IPS DF 19.7 (cell line): ENCODE measurements around the gene ATP8B4.

ENCODE experiments used
- DNase-seq: peaks from one replicate; pipeline ENCODE4 v3.0.0-alpha.2; 2013; ENCODE audit warnings: low read depth, low spot score

ATP8B4 gene

DNA sequence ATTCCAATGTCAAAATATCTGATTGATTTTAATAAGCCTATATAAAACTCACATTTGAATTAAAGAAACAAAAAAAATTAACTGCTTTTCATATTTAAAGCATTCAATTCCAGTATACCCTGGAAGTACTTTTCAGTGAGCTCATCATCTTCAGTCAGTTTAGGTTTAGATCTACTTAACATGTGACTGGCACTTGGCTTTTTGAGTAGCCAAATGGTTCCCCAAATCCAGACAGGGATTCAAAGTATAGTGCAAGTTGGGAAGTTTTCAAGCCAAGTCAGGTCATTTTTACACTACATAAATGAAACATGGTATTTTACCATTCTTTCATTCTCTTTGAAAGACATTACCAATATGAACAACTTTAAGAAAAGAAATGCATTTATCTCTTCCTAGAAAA, 57.5 kb downstream of the ATP8B4 start:
- DNase-seq = no peak

GRCh38 chr15:50059883-50060282, 59.1 kb downstream of the ATP8B4 start:
- no peak for DNase-seq

GRCh38 chr15:50059203-50059772, 59.7 kb downstream of the ATP8B4 start:
- no peak for DNase-seq

DNA sequence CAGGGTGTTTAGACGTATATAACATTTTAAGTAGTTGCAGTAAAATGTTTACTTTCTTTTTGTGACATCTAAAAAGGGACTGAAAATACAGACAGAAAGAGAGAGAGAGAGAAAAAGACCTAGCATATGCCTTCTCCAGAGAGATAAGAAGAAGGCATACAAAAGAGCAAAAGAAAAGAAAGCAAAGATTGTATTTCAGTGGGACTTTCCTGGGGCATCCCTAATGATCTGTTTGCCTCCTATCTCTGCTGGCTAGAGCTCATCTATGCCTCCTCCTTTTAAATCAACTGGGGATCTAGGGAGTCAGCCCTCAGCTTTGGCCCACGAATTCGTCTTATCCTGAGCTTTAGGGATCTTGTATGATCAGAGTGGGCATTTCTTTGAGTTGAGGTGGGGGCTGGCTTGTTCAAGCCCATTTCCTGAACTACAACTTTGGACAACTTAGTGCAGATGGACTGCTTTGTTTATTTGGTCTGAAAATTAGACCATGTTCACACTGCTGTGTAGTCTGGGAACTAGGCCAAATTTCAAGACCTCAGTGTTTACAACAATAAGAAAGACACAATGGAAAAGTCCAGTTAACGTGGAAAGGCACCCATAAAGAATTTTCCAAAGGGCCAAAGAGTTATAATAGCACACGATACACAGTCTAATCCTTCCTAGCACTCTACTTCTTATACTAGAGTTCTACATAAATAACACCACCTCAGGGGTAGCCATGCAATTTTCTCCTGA, 61.0 kb downstream of the ATP8B4 start:
- no peak for DNase-seq

- no peak for DNase-seq
Observed at GRCh38 chr15:50057196-50057595, 61.8 kb downstream of the ATP8B4 start.

DNA sequence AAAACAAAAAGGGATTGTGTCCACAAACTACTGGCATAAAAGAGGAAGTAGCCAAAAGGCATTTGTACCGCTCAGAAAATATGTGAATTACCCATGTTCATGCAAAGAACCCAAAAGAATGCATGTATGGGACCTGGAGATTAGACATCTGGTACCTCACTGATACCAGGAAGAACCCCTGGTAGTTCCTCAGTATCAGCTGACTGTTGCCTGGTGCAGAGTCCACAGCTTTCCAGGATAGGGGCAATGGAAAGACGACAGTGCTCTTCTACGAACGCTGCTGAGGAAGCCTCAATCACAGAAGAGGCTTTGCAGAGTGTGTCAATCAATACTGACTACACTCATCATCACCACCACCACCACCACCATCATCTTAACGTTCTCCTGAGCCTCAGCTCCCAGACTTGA, 63.3 kb downstream of the ATP8B4 start:
- DNase-seq = no peak

DNA sequence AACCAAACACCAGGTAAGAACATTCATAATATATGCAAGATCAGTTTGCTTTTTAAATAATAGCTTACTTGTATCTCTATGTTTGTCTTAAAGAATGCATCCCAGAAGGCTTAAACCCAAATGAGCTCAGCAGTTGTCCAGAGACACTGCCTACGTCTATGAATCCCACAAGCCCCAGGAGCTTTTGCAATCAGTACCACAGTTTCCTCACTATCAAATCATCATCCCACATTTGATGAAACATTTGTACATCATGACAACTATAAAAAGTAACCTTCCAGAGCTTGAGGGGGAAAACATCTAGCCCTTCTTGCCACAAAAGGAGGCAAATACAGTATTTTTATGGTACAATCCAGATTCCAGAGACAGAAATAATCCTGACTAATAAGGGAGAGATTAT, 63.7 kb downstream of the ATP8B4 start:
- DNase-seq = no peak

GRCh38 chr15:50053055-50053856, 65.8 kb downstream of the ATP8B4 start:
- DNase-seq = no peak

DNA sequence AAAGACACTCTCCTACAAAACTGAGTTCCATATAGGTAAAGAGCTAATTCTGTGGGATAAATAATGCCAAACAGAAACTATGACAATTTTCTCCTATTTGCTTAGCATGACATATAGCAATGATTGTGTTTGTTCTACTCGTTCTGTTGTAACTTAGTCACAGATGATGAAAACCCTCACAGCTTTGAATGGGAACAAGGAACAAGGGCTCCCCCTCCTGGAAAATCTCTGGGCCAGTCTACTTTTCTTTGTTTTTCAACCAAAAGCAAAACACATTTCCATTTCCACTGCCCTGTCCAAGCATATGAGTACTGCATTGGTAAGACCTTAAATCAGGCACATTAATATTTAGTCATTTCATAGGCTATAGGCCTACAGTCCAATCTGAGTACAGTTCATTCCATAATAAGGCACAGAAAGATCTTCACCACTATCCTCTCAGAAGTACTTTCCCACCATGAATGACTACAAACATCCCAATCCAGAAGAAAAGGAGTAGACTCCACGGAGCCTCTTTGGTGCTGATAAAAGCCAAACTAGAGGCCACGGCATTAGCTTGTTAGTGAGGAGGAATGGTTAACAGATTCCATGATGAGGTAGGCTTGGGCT, 67.1 kb downstream of the ATP8B4 start:
- DNase-seq = no peak

DNA sequence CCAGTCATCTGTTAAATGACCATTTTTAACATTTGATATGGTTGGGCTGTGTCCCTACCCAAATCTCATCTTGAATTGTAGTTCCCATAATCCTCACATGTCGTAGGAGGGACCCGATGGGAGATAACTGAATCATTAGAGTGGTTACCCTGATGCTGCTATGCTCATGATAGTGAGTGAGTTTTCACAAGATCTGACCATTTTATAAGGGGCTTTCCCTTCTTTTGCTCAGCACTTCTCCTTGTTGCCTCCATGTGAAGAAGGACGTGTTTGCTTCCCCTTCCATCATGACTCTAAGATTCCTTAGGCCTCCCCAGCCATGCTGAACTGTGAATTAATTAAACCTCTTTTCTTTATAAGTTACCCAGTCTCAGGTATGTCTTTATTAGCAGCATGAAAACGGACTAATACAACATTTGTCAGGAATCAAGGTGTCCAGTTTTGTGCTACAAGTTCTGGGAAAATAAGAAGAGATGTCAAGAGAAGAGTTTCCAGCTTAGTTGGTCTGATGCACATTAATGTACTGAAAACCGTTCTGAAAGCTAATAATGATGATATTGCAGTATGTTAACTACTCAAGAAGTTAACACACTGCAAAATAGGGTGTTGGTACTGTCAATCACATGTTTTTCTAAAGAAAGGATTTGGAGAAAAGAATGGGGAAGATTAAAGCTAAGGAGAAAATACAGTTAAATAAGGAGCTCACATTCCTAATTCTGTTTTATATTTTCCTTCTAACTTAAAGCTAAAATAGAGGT, 67.9 kb downstream of the ATP8B4 start:
- DNase-seq = no peak

DNA sequence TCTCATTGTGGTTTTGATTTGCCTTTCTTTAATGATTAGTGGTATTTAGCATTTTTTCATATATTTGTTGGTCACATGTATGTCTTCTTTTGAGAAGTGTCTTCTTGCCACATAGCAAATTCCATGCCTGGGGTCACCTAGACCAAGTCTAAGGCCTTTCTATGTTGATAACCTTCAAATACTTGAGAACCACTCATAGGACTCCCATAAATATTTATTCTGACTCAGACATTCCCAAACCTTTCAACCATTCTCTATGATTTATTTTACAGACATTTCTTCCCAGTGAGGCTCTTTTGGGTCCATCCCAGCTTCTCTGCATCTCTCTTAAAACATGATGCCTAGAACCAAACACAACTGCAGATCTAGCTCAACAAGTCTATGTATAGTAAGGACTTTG, 69.2 kb downstream of the ATP8B4 start:
- no peak for DNase-seq

DNA sequence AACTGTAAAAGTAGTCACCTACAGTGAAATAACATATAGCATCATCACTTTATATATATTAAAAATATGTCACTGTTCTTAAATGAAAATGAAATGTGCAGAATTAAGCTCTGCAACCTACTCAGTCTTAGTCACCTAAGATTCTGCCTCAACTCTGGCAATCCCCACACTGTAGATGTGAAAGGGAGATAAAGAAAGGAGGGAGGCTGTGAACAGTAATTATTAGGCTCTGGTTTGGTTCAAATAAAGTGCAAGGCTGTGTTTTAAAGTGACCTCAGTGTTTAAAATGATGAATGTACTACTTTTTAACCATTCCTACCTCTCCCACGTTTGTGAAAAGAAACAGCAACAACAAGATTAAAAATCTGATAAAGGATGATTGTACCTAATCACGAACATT, 72.2 kb downstream of the ATP8B4 start:
- DNase-seq = no peak

DNA sequence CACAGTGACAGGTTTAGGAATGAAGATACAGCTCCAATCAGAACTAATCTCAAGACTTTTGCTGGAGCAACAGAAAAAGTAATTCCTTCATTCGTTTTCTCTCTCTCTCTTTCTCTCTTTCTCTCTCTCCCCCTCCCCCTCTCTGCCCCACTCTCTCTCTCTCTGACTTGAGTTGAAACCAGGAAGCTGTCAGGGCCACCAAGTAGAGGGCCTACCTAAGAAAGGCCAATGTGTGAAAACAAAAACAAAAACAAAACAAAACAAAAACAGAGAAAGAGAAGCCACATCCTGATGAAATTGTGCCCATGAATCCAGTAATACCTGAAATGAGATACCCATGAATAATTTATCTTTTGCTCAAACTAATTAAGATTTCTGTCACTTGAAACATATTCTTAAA, 72.9 kb downstream of the ATP8B4 start:
- no peak for DNase-seq

GRCh38 chr15:50044904-50045303, 74.1 kb downstream of the ATP8B4 start:
- no peak for DNase-seq

- DNase-seq = no peak
Observed at GRCh38 chr15:50044406-50044805, 74.6 kb downstream of the ATP8B4 start.

- DNase-seq = no peak
Observed at GRCh38 chr15:50042775-50043174, 76.3 kb downstream of the ATP8B4 start.

DNA sequence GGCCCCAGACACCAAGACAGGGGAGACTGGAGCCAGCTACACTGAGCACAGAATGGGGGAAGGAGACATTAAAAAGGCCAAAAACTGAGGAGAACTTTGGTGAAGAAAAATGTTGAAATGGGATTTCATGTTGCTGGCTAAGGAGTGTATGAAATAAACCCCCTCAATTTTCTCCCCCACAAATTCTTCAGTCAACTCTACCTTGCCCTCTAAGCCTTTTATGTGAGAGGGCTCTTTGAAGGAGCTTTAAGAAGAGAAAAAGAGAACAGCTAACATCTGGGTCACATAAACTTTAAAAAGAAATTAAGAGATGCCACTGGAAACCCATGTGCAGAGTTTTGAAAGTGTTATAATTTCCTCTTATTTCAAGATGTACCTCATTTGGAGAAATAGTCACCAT, 88.6 kb downstream of the ATP8B4 start:
- DNase-seq = no peak

DNA sequence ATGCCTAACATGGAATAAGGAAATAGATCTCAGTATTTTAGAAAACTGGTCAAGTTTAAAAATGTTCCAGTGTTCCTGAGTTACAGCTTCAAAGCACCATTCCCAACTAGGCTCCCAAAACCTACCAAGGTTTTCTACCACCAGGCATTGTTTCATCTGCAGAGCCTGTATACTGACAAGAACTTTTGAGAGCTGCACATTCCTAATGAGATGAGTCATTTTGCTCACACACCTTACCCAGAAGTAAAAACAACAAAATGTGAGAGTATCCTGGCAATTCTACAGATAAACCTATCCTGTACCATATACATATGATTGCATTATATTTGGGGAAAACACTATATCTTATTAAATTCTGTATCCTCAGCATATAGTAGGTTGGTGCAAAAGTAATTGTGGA, 90.7 kb downstream of the ATP8B4 start:
- DNase-seq = no peak

- DNase-seq = no peak
Observed at GRCh38 chr15:50024281-50024680, 94.8 kb downstream of the ATP8B4 start.

DNA sequence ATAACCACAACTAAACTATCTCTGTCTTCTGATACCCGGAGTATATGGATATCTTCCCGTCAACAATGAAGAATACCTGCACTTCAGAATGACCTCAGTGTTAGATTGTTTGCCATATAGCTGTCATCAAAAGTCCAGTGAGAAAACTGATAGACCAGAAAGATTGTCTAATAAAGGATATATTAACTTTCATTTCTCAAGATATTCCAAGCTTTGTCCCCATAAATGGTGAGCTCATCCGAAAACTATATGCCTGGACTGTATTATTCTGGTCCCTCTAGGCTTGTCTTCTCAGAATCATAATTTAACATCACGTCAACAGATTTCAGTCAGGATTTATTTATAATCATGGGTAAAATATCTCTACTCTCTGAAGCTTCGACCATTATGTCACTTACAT, 100.5 kb downstream of the ATP8B4 start:
- no peak for DNase-seq

DNA sequence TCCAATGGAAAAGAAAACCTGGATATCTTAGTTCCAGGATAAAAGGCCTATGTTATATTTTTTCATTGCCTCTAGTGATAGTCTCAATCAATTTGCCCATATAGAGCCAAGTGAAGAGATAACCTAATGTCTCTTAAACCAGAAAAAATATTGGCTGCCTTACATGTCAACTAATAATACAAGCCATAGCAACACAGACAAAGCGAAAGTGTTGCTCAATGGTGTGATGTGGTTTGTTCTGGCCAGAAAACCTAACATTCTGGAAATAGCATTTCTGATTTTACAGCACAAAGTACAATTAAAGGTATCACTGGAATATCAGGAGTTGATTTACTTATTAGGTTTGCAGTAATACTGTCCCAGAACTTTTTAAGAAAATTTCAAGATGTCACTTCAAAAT, 101.5 kb downstream of the ATP8B4 start:
- DNase-seq = no peak

DNA sequence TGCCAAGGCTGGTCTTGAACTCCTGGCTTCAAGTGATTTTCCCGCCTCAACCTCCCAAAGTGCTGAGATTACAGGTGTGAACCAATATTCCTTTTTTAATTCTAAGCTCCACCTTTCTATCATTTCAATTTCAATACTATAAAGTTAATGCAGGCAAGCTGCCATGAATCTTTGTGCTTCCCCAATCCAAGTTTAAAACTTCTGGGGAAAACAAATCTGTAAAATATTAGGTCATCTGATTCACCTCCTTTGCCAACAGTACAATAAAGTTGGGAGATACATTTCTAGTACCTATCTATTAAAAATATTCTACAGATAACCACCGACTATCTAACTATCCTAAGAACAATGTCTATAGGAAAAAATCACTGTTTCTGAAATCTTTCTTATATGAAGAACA, 102.1 kb downstream of the ATP8B4 start:
- DNase-seq = no peak
